AG09309 (cell line): ENCODE results near the gene ERCC1.

Experiments
- DNase-seq: peaks from one replicate; pipeline ENCODE4 v3.0.0-alpha.2; 2010; ENCODE audit warnings: low read depth
- H3K4me3 ChIP-seq: 2 replicates; pipeline ENCODE4 v1.5.1; 2011; ENCODE audit warnings: mild to moderate bottlenecking, low read depth, low read length, moderate library complexity; ENCODE audit not compliant: control insufficient read depth
- CTCF ChIP-seq: IDR thresholded peaks from 2 replicates; pipeline ENCODE4 v1.5.1; 2011; ENCODE audit warnings: mild to moderate bottlenecking, low read depth, low read length, inconsistent platforms; ENCODE audit not compliant: insufficient read depth, control insufficient read depth; ENCODE audit errors: missing control alignments

ERCC1 gene

DNA sequence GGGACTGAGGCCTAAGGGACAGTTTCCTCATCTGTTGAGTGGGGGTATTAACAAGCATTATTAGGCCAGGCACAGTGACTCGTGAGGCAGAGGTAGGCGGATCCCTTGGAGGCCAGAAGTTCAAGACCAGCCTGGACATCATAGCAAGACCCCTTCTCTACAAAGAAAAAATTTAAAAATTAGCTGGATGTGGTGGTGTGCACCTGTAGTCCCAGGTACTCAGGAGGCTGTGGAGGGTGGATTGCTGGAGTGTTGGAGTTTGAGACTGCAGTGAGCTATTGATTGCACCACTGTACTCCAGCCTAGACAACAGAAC is 32.7 kb upstream of the ERCC1 start:
- TF ChIP-seq CTCF: no peak
- H3K4me3 ChIP-seq: no peak overlapping the region
- no peak for DNase-seq

DNA sequence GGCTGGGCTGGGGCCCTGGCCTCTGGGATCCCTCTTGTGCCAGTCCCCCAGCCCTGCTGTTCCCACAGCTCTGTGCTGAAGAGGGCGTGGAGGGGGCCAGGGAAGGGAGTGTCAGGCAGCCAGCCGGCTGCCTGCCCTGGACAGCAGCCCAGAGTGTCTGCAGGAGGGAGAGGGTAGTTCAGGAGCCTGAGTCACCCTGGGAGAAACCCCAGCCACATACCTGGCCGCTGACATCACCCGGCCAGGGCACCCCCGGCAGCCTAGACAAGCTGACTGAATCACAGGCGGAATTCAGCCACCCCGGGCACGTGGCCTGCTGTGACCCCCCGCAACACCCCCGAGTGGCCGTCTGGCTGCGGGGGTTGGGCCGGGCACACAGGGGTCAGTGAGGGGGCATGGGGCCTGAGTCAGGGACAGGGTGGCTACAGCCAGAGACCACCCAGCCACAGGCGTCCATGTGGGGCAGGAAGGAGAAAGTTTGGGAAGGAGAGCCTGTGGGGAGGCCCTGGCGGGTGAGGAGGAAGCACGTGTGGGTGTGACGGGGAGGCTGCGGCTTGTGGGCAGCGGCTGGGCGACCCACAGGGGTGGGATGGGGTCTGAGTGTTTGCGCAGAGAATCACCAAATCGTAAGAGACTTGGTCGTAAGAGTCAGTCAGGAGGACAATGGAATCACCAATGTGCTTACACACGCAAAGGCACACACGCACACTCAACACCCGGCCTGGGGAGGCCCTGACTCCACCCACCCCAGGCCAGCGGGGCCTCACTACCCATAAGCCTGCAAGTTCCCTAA is 32.2 kb upstream of the ERCC1 start:
- H3K4me3 ChIP-seq: peak overlapping the region; percentile 30
- TF ChIP-seq CTCF: no peak
- peak; percentile 96 for DNase-seq

DNA sequence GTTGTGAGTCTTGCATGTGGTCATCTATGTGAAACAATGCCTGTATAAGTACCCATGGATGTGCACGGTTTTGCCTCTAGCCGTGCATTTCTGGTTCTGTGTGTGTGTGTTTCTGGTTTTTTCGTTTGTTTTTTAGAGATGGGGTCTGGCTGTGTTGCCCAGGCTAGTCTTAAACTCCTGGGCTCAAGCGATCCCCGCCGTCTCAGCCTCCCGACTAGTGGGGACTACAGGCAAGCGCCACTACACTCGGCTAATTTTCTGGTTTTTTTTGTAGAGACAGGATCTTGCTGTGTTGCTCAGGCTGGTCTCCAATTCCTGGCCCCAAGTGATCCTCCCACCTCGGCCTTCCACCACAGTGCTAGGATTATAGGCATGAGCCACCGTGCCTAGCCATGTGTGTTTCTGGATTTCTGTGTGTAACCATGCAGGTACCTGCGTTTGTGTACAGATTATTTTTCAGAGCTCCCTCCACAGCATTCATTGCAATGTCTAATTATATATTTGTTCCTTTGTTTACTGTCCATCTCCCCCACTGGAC is 28.2 kb upstream of the ERCC1 start:
- no peak for DNase-seq
- no peak for TF ChIP-seq CTCF
- H3K4me3 ChIP-seq: no peak overlapping the region

GRCh38 chr19:45451131-45451849 is 27.6 kb upstream of the ERCC1 start:
- peak overlapping the region; percentile 63 for H3K4me3 ChIP-seq
- DNase-seq: no peak
- no peak for TF ChIP-seq CTCF

- DNase-seq: no peak
- H3K4me3 ChIP-seq: peak overlapping the region; percentile 49
- TF ChIP-seq CTCF: no peak
Measured at GRCh38 chr19:45450012-45450333, 26.3 kb upstream of the ERCC1 start.

DNA sequence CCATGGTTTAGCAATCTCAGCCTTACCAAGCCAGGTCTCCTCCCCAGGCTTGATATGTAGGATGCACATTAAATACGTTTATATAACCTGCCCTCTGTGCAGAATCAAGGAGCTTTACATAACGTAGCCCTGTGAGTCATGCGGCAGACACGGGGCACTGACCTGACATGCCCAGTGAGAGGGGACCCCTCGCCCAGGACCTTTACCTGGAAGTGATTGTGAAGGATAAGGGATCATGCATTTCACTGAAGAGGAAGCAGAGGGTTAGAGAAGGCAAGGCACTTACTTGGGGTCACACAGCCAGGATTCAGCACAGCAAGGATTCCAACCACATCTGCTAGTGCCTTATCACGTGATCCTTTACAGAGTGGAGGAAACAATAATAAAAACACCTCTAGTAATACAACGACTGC is 25.2 kb upstream of the ERCC1 start:
- TF ChIP-seq CTCF: no peak
- no peak for DNase-seq
- no peak overlapping the region for H3K4me3 ChIP-seq
